HepG2 (cell line): ENCODE results near the gene ELOVL7. TPM values are rescaled to one million over a fixed set of nuclear protein-coding genes. Genes with fewer than 3 reads are reported as not detected.

ENCODE experiments used
- ATAC-seq: fragments of 200-7000 bp; cut with Tn5 transposase; 3 replicates; pipeline ENCODE4 v1.9.1; 2020; ENCODE audit warnings: mild to moderate bottlenecking, moderate library complexity
- BruUV-seq: library from RNA; stranded (reverse); fragments of 400-500 nt; replicated peaks from 2 replicates; lab custom pipeline; 2021; lab: Mats Ljungman, UMichigan
- CTCF ChIA-PET: fragments of 300-600 bp; formaldehyde crosslinking; extraction: SDS; loops from one replicate; lab custom pipeline; 2021; ENCODE audit warnings: low total read pairs, inconsistent platforms, low intra/inter-chr PET ratio; lab: Yijun Ruan, JAX
- POLR2A ChIA-PET: fragments of 350-600 bp; sonication (Branson Sonifier 250); formaldehyde crosslinking; loops from one replicate; lab custom pipeline; 2020; ENCODE audit warnings: antibody characterized with exemption, inconsistent platforms; lab: Yijun Ruan, JAX
- DNase-seq: peaks from one replicate; pipeline ENCODE4 v3.0.0-alpha.2; 2015; ENCODE audit warnings: low spot score
- FAIRE-seq: peaks from 3 replicates; lab custom pipeline; 2011; peaks lifted over from hg19 to GRCh38; lab: Jason Lieb, UNC
- H2AFZ ChIP-seq: one replicate; pipeline ENCODE4 v1.6.1; 2011; ENCODE audit warnings: low read length, inconsistent platforms
- H3K27ac ChIP-seq: fragments of 300-600 bp; 3 replicates; pipeline ENCODE4 v1.8.0; 2011; ENCODE audit warnings: mixed run types, mild to moderate bottlenecking, mixed read lengths, low read length, inconsistent platforms; ENCODE audit not compliant: insufficient read depth; ENCODE audit errors: extremely low read length
- H3K27me3 ChIP-seq, 2 experiments: fragments of 200-600 bp in 1 of 2; 2 replicates in 1 of 2; 3 replicates in 1 of 2; pipeline versions ENCODE4 v1.6.0 to v1.8.0; 2011; ENCODE audit warnings: low read length in 2 of 2, mild to moderate bottlenecking in 2 of 2, moderate library complexity in 2 of 2, inconsistent platforms in 1 of 2; ENCODE audit not compliant: insufficient read depth in 2 of 2, control insufficient read depth in 1 of 2
- H3K36me3 ChIP-seq, 2 experiments: fragments of 200-600 bp in 1 of 2; replicated peaks in 1 of 2; 2 replicates in 1 of 2; 3 replicates in 1 of 2; pipeline versions ENCODE4 v1.5.1 to v1.8.0; 2011; ENCODE audit warnings: low read length in 2 of 2, inconsistent platforms in 1 of 2; ENCODE audit not compliant: insufficient read depth in 2 of 2, control insufficient read depth in 1 of 2
- H3K4me1 ChIP-seq: 2 replicates; pipeline ENCODE4 v1.5.1; 2012; ENCODE audit warnings: low read length, inconsistent platforms; ENCODE audit not compliant: insufficient read depth
- H3K4me2 ChIP-seq: 2 replicates; pipeline ENCODE4 v1.6.0; 2011; ENCODE audit warnings: low read depth, low read length, inconsistent platforms
- H3K4me3 ChIP-seq, 3 experiments: fragments of 200-600 bp in 1 of 3; sonication (generic), shearing (Covaris generic) in 1 of 3; replicated peaks in 1 of 3; 2 replicates each; pipeline ENCODE4 v1.5.1; 2011 to 2016; ENCODE audit warnings: low read length in 3 of 3, inconsistent platforms in 2 of 3, low read depth in 2 of 3, mild to moderate bottlenecking in 2 of 3, control low read depth in 1 of 3, mixed read lengths in 1 of 3; ENCODE audit not compliant: insufficient read depth in 1 of 3
- H3K79me2 ChIP-seq: one replicate; pipeline ENCODE4 v1.6.1; 2011; ENCODE audit warnings: low read length, inconsistent platforms; ENCODE audit not compliant: insufficient read depth
- H3K9ac ChIP-seq: 2 replicates; pipeline ENCODE4 v1.6.0; 2011; ENCODE audit warnings: mild to moderate bottlenecking, low read depth, low read length, inconsistent platforms; ENCODE audit not compliant: insufficient read depth
- H3K9me3 ChIP-seq: 2 replicates; pipeline ENCODE4 v1.5.1; 2012; ENCODE audit warnings: mild to moderate bottlenecking, low read length
- H4K20me1 ChIP-seq: 2 replicates; pipeline ENCODE4 v1.6.0; 2011; ENCODE audit warnings: inconsistent platforms, mild to moderate bottlenecking, low read length, moderate library complexity; ENCODE audit not compliant: insufficient read depth
- CENPT ChIP-seq: sonication (generic); formaldehyde crosslinking; IDR thresholded peaks from 2 replicates; pipeline ENCODE4 v1.8.0; 2022; ENCODE audit warnings: low read depth, mild to moderate bottlenecking, moderate library complexity, missing genetic modification reagents
- KIAA2018 ChIP-seq: sonication (generic); formaldehyde crosslinking; IDR thresholded peaks from 2 replicates; pipeline ENCODE4 v1.5.0; 2020; ENCODE audit warnings: mild to moderate bottlenecking, missing genetic modification reagents, borderline replicate concordance
- SMARCC2 ChIP-seq: fragments of 450-650 bp; IDR thresholded peaks from 2 replicates; pipeline ENCODE4 v1.6.1; 2017; ENCODE audit warnings: antibody characterized with exemption, mild to moderate bottlenecking
- SOX13 ChIP-seq, 3 experiments: fragments of 450-650 bp in 1 of 3; sonication (generic) in 1 of 3; formaldehyde crosslinking in 1 of 3; IDR thresholded peaks in 2 of 3; conservative IDR thresholded peaks in 1 of 3; 2 replicates each; pipeline versions ENCODE4 v1.5.0 to v1.6.1; 2016 to 2020; ENCODE audit warnings: antibody characterized with exemption in 1 of 3, mild to moderate bottlenecking in 1 of 3, missing compliant biosample characterization in 1 of 3, missing genetic modification reagents in 1 of 3, moderate library complexity in 1 of 3
- WGBS: methylation state at CpG from one replicate; pipeline ENCODE4 v1.1.6; 2017; ENCODE audit warnings: low lambda C conversion rate; 5-methylcytosine and 5-hydroxymethylcytosine counted together
- in situ Hi-C: cut with HindIII; loops from 2 replicates; pipeline ENCODE4 v1.10.0; 2017; ENCODE audit warnings: low pct_unique_long_range_greater_than_20kb; ENCODE audit not compliant: extremely low pct_ligation_motif_present
- intact Hi-C: fragments of 100-400 bp; cut with micrococcal nuclease; formaldehyde crosslinking; loops from one replicate; pipeline ENCODE4 v1.10.0; 2022; ENCODE audit not compliant: unreplicated experiment
- polyA plus RNA-seq, 8 experiments: library from polyadenylated mRNA; depleted of rRNA in 3 of 8; stranded (reverse) in 7 of 8; unstranded in 1 of 8; fragments of >200 nt; fragmentation: Illumina TruSeq in 4 of 8; extraction: Trizol in 4 of 8; gene quantifications; 2 replicates each; pipeline versions ENCODE4 v1.2.1 to v1.2.3, GENCODE V29; 2011 to 2016; ENCODE audit warnings: low read depth in 4 of 8, missing spikeins in 1 of 8, mixed read lengths in 1 of 8; ENCODE audit not compliant: insufficient read depth in 1 of 8
- total RNA-seq, 5 experiments: library from RNA; depleted of rRNA; stranded (reverse); fragments of >200 nt; fragmentation: Illumina TruSeq; extraction: Trizol; gene quantifications; 2 replicates each; pipeline ENCODE4 v1.2.3, GENCODE V29; 2016; ENCODE audit warnings: low read depth in 1 of 5

The ELOVL7 gene
- total and polyA plus RNA-seq, 2 of the 13 experiments (the other 11 are each of a cell fraction or from before 2014, with no cell fraction given), result 4.5 to 7.3 TPM

- BruUV-seq, result no TSS peak
- in situ Hi-C loops, result no loop called here
- no peak for ATAC-seq
- H3K27me3 ChIP-seq, result no peaks in the 10 kb centered on the region; a peak in 2 of 5 replicates
- TF ChIP-seq KIAA2018 (CRISPR knock-in tag), result no peak
- TF ChIP-seq SMARCC2, result no peak
- no peak for TF ChIP-seq CENPT (CRISPR knock-in tag)
- no peak for TF ChIP-seq SOX13 (IDR thresholded peaks at IDR 0.05)
- TF ChIP-seq SOX13 (CRISPR knock-in tag; conservative IDR thresholded peaks at IDR 0.05 in 1 of 2, IDR thresholded peaks at IDR 0.05 in 1 of 2), result no peak
- intact Hi-C loops, result no loop called here
- POLR2A ChIA-PET, result no interaction called here
- no peak for FAIRE-seq
- H3K36me3 ChIP-seq, result no peaks in the 10 kb centered on the region
- H2AFZ ChIP-seq, result no peak overlapping the region
- H3K9ac ChIP-seq, result no peak overlapping the region
- CTCF ChIA-PET, result no interaction called here
- no peak for DNase-seq
- H4K20me1 ChIP-seq, result no peaks in the 10 kb centered on the region
- no peaks in the 10 kb centered on the region for H3K4me1 ChIP-seq
- 50% methylated on average over 1 of the region's 1 CpG for WGBS
- H3K27ac ChIP-seq, result no peak overlapping the region
- no peak overlapping the region for H3K4me2 ChIP-seq
- no peaks in the 10 kb centered on the region for H3K9me3 ChIP-seq
- H3K4me3 ChIP-seq, result no peak overlapping the region
- no peaks in the 10 kb centered on the region for H3K79me2 ChIP-seq
Observed at GRCh38 chr5:60727033-60727679, 116.9 kb downstream of the ELOVL7 start.
